ENCODE results near the gene LILRB5. TPM values are rescaled to one million over a fixed set of nuclear protein-coding genes. Genes with fewer than 3 reads are reported as not detected.
"Not testable (repeated sequence)": the region's sequence is repeated elsewhere in the genome, so short reads cannot be mapped to it uniquely, and the experiment has no call there.

Gene LILRB5
- total RNA-seq, 1 experiment from 2014 or later: not detected

DNA sequence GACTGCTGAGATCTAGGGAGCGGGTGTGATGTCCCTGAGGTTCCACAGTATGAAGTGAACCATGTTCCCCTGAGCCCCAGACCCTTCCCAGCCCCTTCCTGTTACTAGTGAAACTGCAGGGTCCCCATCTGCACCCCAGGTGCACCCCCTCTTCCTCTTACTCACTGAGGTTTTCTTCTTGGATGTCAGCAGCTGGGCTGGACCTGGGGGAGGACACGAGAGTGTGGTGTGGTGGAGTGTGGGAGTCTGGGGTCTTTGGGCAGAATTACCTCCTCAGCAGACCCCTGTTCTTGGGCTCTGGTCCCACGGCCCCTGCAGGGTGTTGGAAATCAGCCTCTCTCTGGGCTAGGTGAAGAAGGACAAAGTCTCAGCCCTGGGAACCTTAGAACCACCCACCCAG lies 11.1 kb downstream of the LILRB5 start:
- Histone ChIP-seq H3K9ac (ENCODE audit: low read length) (no peak overlapping the region), H3K9me3 (ENCODE audit: control insufficient read depth in 1 of 2, insufficient read depth in 1 of 2, low read depth in 1 of 2, low read length in 2 of 2) (no peaks in the 10 kb centered on the region), H3K27me3 (ENCODE audit: insufficient read depth, low read length) (peaks cover 7% of the 10 kb centered on the region), H3K4me3 (replicated peaks in 1 of 2; ENCODE audit: low read depth in 1 of 2, low read length in 2 of 2) (no peak overlapping the region), H3K36me3 (ENCODE audit: control insufficient read depth in 1 of 2, insufficient read depth in 2 of 2, low read length in 2 of 2) (no peaks in the 10 kb centered on the region), H3K4me2 (ENCODE audit: low read length) (no peak overlapping the region), H3K4me1 (ENCODE audit: control insufficient read depth in 1 of 2, insufficient read depth in 2 of 2, low read length in 2 of 2) (no peaks in the 10 kb centered on the region), H3K27ac (ENCODE audit: low read depth, low read length) (no peak overlapping the region), H3K79me2 (ENCODE audit: insufficient read depth, low read length) (no peaks in the 10 kb centered on the region), H2AFZ (ENCODE audit: low read depth, low read length, poor library complexity, severe bottlenecking) (no peak overlapping the region), H3K9me2 (ENCODE audit: insufficient read depth) (no peaks in the 10 kb centered on the region), H4K20me1 (ENCODE audit: insufficient read depth) (no peaks in the 10 kb centered on the region)
- no TSS peak for BruUV-seq (replicated peaks)
- ATAC-seq: no peak
- intact Hi-C loops (cut with micrococcal nuclease): no loop called here
- TF ChIP-seq, protein P1, sequence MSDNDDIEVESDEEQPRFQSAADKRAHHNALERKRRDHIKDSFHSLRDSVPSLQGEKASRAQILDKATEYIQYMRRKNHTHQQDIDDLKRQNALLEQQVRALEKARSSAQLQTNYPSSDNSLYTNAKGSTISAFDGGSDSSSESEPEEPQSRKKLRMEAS (IDR thresholded peaks at IDR 0.05): no peak
- TF ChIP-seq ZNF274 (IDR thresholded peaks at IDR 0.05; ENCODE audit: low read depth, low read length): no peak
- TF ChIP-seq, protein P2, sequence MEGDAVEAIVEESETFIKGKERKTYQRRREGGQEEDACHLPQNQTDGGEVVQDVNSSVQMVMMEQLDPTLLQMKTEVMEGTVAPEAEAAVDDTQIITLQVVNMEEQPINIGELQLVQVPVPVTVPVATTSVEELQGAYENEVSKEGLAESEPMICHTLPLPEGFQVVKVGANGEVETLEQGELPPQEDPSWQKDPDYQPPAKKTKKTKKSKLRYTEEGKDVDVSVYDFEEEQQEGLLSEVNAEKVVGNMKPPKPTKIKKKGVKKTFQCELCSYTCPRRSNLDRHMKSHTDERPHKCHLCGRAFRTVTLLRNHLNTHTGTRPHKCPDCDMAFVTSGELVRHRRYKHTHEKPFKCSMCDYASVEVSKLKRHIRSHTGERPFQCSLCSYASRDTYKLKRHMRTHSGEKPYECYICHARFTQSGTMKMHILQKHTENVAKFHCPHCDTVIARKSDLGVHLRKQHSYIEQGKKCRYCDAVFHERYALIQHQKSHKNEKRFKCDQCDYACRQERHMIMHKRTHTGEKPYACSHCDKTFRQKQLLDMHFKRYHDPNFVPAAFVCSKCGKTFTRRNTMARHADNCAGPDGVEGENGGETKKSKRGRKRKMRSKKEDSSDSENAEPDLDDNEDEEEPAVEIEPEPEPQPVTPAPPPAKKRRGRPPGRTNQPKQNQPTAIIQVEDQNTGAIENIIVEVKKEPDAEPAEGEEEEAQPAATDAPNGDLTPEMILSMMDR (IDR thresholded peaks at IDR 0.05 in 2 of 3, conservative IDR thresholded peaks at IDR 0.05 in 1 of 3; ENCODE audit: borderline replicate concordance in 1 of 3, insufficient read depth in 1 of 3, low read depth in 2 of 3, low read length in 2 of 3): no peak
- TF ChIP-seq POLR2A (IDR thresholded peaks at IDR 0.05; ENCODE audit: borderline replicate concordance, extremely low read depth, insufficient read depth, insufficient read length): no peak
- TF ChIP-seq POLR2AphosphoS5 (IDR thresholded peaks at IDR 0.05; ENCODE audit: low read depth, low read length): no peak
- TF ChIP-seq SRF (IDR thresholded peaks at IDR 0.05; ENCODE audit: low read depth): no peak
- TF ChIP-seq, protein P3, sequence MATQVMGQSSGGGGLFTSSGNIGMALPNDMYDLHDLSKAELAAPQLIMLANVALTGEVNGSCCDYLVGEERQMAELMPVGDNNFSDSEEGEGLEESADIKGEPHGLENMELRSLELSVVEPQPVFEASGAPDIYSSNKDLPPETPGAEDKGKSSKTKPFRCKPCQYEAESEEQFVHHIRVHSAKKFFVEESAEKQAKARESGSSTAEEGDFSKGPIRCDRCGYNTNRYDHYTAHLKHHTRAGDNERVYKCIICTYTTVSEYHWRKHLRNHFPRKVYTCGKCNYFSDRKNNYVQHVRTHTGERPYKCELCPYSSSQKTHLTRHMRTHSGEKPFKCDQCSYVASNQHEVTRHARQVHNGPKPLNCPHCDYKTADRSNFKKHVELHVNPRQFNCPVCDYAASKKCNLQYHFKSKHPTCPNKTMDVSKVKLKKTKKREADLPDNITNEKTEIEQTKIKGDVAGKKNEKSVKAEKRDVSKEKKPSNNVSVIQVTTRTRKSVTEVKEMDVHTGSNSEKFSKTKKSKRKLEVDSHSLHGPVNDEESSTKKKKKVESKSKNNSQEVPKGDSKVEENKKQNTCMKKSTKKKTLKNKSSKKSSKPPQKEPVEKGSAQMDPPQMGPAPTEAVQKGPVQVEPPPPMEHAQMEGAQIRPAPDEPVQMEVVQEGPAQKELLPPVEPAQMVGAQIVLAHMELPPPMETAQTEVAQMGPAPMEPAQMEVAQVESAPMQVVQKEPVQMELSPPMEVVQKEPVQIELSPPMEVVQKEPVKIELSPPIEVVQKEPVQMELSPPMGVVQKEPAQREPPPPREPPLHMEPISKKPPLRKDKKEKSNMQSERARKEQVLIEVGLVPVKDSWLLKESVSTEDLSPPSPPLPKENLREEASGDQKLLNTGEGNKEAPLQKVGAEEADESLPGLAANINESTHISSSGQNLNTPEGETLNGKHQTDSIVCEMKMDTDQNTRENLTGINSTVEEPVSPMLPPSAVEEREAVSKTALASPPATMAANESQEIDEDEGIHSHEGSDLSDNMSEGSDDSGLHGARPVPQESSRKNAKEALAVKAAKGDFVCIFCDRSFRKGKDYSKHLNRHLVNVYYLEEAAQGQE (IDR thresholded peaks at IDR 0.05; ENCODE audit: low read depth): no peak
- TF ChIP-seq EZH2 (IDR thresholded peaks at IDR 0.05): no peak
- TF ChIP-seq ELF1 (IDR thresholded peaks at IDR 0.05; ENCODE audit: borderline replicate concordance, low read depth): no peak
- TF ChIP-seq JUND (IDR thresholded peaks at IDR 0.05): no peak
- no peak for TF ChIP-seq SP1 (IDR thresholded peaks at IDR 0.05; ENCODE audit: low read depth)
- TF ChIP-seq RAD21 (IDR thresholded peaks at IDR 0.05; ENCODE audit: low read depth): no peak
- TF ChIP-seq, protein P4, sequence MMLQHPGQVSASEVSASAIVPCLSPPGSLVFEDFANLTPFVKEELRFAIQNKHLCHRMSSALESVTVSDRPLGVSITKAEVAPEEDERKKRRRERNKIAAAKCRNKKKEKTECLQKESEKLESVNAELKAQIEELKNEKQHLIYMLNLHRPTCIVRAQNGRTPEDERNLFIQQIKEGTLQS (IDR thresholded peaks at IDR 0.05): no peak
- TF ChIP-seq, protein P5, sequence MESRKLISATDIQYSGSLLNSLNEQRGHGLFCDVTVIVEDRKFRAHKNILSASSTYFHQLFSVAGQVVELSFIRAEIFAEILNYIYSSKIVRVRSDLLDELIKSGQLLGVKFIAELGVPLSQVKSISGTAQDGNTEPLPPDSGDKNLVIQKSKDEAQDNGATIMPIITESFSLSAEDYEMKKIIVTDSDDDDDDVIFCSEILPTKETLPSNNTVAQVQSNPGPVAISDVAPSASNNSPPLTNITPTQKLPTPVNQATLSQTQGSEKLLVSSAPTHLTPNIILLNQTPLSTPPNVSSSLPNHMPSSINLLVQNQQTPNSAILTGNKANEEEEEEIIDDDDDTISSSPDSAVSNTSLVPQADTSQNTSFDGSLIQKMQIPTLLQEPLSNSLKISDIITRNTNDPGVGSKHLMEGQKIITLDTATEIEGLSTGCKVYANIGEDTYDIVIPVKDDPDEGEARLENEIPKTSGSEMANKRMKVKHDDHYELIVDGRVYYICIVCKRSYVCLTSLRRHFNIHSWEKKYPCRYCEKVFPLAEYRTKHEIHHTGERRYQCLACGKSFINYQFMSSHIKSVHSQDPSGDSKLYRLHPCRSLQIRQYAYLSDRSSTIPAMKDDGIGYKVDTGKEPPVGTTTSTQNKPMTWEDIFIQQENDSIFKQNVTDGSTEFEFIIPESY (IDR thresholded peaks at IDR 0.05; ENCODE audit: extremely low read depth, insufficient replicate concordance, low read length): no peak
- no peak for DNase-seq (ENCODE audit: low read depth, low spot score)
- CTCF ChIA-PET: no interaction called here
- RAD21 ChIA-PET (ENCODE audit: low non-redundant PET in 1 of 2, low total read pairs in 2 of 2, uncharacterized antibody in 2 of 2, unreplicated experiment in 2 of 2): no interaction called here
- POLR2A ChIA-PET: no interaction called here

DNA sequence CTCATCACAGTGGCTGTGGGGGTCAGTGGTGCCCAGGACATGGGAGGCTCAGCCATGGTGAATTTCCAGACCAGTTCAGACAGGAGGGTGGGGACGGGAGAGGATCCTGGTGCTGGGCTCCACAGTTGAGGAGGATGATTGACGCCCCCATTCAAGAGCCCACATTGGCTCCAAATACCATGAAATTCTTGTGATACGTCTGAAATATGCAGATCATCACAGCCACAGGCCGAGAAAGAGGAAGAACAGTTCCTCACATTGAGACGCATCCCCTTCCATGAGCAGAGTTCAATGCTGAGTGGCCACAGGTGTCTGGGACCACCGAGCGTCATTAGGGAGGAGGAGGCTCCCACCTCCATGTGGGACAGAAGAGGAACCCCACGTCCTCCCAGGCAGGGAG lies 13.3 kb downstream of the LILRB5 start:
- POLR2A ChIA-PET; ATAC-seq; CTCF ChIA-PET; H3K27ac ChIP-seq (ENCODE audit: low read depth, low read length); intact Hi-C loops (cut with micrococcal nuclease); H3K27me3 ChIP-seq (ENCODE audit: insufficient read depth, low read length); H3K9me3 ChIP-seq (ENCODE audit: control insufficient read depth in 1 of 2, insufficient read depth in 1 of 2, low read depth in 1 of 2, low read length in 2 of 2); H3K4me2 ChIP-seq (ENCODE audit: low read length); H4K20me1 ChIP-seq (ENCODE audit: insufficient read depth); H3K4me3 ChIP-seq (replicated peaks in 1 of 2; ENCODE audit: low read depth in 1 of 2, low read length in 2 of 2); RAD21 ChIA-PET (ENCODE audit: low non-redundant PET in 1 of 2, low total read pairs in 2 of 2, uncharacterized antibody in 2 of 2, unreplicated experiment in 2 of 2); H3K9ac ChIP-seq (ENCODE audit: low read length); BruUV-seq (replicated peaks); H3K4me1 ChIP-seq (ENCODE audit: control insufficient read depth in 1 of 2, insufficient read depth in 2 of 2, low read length in 2 of 2); DNase-seq (ENCODE audit: low read depth, low spot score); H2AFZ ChIP-seq (ENCODE audit: low read depth, low read length, poor library complexity, severe bottlenecking); H3K79me2 ChIP-seq (ENCODE audit: insufficient read depth, low read length); H3K9me2 ChIP-seq (ENCODE audit: insufficient read depth); H3K36me3 ChIP-seq (ENCODE audit: control insufficient read depth in 1 of 2, insufficient read depth in 2 of 2, low read length in 2 of 2): not testable (repeated sequence)

All from HCT116 (cell line).